ENCODE data around the gene OMP. TPM values are rescaled to one million over a fixed set of nuclear protein-coding genes. Genes with fewer than 3 reads are reported as not detected.

The OMP gene
- polyA plus RNA-seq, 12 donors: not detected

GRCh38 chr11:77121876-77122575, 19.4 kb downstream of the OMP start:
- no peak for DNase-seq

- DNase-seq: no peak
Observed at GRCh38 chr11:77122576-77123212, 20.1 kb downstream of the OMP start.

- DNase-seq: no peak
Observed at GRCh38 chr11:77123591-77123990, 21.0 kb downstream of the OMP start.

- DNase-seq: no peak
Observed at GRCh38 chr11:77124041-77124440, 21.4 kb downstream of the OMP start.

GRCh38 chr11:77124488-77124887, 21.8 kb downstream of the OMP start:
- no peak for DNase-seq

- no peak for DNase-seq
Observed at GRCh38 chr11:77125191-77125590, 22.6 kb downstream of the OMP start.

- no peak for DNase-seq
Observed at GRCh38 chr11:77125695-77126094, 23.1 kb downstream of the OMP start.

GRCh38 chr11:77126156-77126775, 23.6 kb downstream of the OMP start:
- DNase-seq: no peak

- DNase-seq: no peak
Observed at GRCh38 chr11:77126861-77127234, 24.2 kb downstream of the OMP start.

GRCh38 chr11:77127235-77127911, 24.7 kb downstream of the OMP start:
- peak; percentile 54 for DNase-seq

GRCh38 chr11:77127920-77128691, 25.5 kb downstream of the OMP start, which contains the start of gene MYO7A:
MYO7A (plus strand) TSS chr11:77128246; CDS start chr11:77130635, 2,389 bp downstream.
- DNase-seq: peak; percentile 27

GRCh38 chr11:77129069-77129841, 26.6 kb downstream of the OMP start:
- DNase-seq: no peak

GRCh38 chr11:77129842-77130756, 27.5 kb downstream of the OMP start:
- DNase-seq: no peak

- peak; percentile 45 for DNase-seq
Observed at GRCh38 chr11:77130763-77131513, 28.3 kb downstream of the OMP start.

- no peak for DNase-seq
Observed at GRCh38 chr11:77131560-77131959, 28.9 kb downstream of the OMP start.

- no peak for DNase-seq
Observed at GRCh38 chr11:77135069-77135468, 32.4 kb downstream of the OMP start.

GRCh38 chr11:77136074-77136473, 33.4 kb downstream of the OMP start:
- DNase-seq: no peak

- DNase-seq: no peak
Observed at GRCh38 chr11:77136784-77137420, 34.3 kb downstream of the OMP start.

- DNase-seq: no peak
Observed at GRCh38 chr11:77137421-77137820, 34.8 kb downstream of the OMP start.
